CD4-positive, alpha-beta T cell treated with Interleukin-6 at 100 ng/mL for 8 hours (primary cell): ENCODE measurements around the gene ALDOA.
A peak's percentile ranks its signal among the peaks of the same experiment; 100 is the strongest.

Experiments used
- DNase-seq: peaks from one replicate; pipeline ENCODE4 v3.0.0-alpha.2; 2020; ENCODE audit warnings: mixed read lengths, low spot score

The ALDOA gene

DNA sequence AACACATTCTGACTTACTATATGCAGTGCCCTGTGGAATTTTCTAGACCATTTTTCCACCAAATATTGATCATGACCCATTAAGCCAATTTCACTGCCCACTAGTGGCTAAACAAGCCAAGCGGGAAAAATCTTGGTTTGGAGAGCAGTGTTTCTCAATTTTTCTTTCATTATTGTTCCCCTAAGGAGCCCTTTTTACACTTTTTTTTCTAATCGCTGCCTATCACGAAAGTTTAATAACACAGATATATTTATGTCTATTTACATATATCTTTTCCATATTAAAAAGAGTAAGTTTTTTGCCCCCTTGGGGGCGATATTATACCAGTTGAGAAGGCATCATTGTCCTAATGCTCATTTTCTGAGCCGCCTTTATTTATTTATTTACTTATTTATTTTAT, 23.7 kb upstream of the ALDOA start:
- DNase-seq: peak; percentile 19

DNA sequence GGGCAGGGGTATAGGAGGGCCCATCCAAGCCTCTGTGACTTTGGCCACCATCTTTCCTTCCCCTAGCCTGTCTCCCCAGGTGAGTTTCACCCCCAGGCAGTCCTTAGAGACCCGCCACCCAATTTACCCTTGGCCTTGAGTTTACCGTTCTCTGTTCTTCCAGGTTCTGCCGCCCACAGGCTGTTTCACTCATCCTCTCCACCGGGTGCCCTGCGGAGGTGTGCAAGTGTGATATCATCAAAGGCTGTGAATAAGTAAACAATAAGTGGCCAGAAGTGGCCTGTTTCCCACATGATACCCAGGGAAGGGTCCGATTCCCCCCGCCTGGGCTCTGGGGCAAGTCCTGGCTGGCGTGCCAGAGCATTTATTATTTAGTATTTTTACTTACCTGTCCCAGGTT, 19.4 kb upstream of the ALDOA start:
- DNase-seq: no peak

DNA sequence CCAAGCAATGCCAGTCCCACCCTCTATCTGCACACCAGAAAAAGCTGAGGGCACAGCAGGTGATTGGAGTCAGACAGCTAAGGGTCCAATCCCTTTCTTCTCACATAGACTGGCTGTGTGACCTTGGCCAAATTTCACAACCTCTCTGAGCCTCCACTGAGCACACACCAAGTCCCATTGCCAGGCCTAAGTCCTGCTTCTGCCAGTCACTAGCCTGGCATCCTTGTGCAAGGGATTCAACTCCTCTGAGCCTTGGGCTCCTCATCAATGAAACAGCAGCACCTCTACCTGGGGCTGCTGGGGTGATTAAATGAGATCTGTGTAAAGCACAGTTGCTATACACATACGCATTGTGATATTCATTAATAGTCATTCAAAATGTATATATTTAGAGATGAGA, 19.0 kb upstream of the ALDOA start:
- no peak for DNase-seq

DNA sequence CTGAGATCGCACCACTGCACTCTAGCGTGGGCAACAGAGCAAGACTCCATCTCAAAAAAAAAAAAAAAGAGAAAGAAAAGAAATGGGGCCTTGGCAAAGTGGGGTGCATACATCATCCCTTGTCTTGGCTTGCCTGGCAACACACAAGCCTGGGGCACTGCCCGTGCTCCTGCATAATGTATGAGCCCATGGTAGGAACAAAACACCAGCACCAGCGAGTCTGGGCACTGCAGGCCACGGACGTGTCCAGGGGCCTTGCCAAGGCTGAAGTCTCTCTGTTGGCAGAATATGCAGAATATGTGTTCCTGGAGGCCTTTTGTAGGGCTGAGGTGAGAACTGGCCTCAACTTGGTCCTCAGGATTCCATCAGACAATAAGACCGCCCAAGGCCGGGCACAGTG, 15.7 kb upstream of the ALDOA start:
- no peak for DNase-seq

DNA sequence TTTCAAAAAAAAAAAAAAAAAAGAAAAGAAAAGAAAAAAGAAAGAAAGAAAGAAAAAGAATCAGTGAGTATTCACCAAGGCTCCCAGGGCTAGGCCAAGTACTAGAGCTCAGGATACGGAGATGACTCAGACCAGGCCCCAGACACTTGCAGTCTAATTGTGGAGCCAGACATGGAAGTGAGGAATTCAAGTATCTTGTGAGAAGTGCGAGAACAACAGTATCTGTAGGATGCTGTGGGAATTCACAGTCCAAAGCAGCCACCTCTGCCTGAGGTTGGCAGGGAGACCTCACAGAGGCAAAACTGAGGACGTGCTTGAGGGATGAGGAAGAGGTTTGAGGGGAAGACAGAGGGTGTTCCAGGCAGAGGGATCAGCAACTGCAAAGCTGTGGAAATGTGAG, 14.0 kb upstream of the ALDOA start:
- no peak for DNase-seq

DNA sequence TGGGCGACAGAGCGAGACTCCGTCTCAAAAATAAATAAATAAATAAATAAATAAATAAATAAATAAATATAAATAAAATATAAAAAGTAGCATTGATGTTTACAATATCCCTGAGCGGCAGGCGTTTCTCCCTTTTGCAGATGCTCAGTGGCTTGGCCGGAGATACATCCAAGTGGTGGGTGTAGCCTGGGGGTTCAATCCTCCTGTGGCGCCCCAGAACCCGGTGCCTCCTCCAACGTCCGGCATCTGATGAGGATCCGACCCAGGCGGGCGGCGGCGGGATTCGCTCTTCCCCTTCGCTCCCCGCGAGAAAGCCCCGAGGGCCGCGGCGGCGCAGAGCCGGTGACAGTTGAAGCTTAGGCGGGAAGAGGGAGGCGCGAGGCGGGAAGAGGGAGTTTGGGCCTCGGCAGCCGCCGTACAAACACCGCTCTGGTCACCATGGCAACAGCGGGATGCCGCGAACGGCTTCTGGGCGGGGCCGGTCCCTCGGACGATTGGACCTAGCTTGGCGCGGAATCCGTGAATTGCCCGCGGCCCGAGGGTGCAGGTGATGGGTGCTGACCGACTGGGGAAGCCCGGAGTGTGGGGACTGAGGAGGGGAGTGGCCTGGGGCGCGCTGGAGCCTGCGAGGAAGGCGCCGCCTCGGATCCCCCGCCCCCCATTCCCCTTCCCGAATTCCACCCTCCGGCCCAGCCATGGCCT, 12.7 kb upstream of the ALDOA start:
- peak; percentile 85 for DNase-seq

DNA sequence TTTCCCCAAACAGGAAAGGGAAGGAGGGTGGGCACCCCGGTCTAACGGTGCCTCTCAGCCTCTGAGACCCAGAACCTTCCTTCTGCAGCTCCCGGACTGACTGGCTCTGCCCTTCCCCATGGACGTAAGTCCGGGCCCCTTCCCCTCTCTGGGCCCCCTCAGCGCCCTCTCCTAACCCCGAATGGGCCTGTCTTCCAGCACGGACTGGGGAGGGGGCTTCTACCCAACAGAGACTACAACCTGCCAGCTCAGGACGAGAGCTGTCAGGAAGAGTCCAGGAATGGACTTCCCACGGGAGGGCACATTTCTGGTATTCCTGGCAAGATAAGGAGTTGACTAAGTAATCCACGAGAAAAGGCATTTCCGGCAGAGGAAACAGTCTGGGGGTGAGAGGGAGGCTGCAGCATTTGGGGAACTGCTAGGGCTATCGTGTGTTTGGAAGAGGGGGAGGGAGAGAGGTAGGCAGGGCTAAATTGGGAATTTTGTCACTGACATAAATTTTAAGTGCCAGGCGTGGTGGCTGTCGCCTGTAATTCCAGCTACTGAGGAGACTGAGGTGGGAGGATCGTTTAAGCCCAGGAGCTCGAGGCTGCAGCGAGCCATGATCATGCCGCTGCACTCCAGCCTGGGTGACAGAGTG, 12.1 kb upstream of the ALDOA start:
- no peak for DNase-seq

DNA sequence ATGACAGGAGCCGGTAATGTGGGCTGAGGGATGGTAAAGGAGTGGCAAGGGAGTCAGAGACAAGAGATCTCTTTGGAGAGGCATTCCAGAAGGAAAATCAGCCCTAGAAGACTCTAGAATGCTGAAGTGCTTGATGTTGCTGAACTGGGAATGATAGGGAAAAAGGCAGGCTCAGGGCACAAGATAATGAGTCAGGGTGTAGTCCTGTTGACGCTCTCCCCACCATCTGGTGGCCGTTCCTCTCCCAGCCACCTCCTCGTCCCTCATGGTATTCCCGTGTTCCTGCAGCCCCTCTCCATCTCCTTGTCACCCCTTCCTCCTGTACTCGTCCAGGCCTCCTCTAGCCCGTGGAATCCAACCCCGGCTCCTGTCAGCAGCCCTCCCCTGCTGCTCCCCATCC, 11.1 kb upstream of the ALDOA start:
- no peak for DNase-seq

DNA sequence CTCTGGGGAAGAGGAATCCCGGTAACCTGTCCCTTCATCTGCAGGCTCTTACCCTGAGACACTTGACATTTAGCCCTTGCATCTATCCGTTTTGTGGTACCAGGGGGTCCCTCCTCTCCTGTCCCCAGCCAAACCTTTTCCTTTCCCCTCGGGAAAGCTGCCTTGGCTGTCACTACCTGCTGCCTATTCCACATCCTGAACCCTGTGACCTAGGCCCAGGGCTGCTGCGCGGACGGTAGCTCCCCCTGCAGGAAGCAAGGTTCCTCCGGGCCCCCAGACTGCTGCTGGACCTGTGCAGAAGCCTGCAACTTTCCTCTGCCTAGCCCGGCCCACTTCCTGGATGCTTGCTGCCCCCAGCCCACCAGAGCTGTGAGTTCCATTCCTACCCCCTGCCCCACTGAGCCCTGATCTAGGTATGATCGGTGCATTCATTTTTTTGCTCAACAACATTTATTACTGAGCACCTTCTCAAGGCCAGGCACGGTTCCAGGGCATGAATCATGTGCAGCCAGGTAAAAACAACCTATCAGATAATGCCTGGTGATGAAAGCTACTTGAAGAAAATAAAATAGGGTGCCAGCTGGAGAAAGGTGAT, 10.5 kb upstream of the ALDOA start:
- DNase-seq: peak; percentile 43

DNA sequence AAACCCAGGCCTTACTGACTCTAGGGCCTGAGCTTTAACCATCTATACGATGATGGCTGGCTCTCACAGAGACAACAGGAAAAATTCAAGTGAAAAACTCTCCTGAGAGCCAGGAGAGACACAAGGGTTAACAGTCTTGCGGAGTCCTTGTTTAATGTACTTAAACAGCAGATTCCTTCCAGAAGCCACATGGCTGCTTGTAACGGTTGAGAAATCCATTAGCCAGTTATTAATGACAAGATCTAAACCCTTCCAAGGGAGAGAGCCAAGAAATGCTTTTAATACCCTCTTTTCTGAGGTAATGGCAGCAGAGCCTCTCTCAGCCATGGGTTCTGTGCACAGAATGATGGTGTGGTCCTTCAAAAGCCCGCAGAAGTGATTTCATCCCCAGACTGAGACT, 5.2 kb upstream of the ALDOA start:
- no peak for DNase-seq

DNA sequence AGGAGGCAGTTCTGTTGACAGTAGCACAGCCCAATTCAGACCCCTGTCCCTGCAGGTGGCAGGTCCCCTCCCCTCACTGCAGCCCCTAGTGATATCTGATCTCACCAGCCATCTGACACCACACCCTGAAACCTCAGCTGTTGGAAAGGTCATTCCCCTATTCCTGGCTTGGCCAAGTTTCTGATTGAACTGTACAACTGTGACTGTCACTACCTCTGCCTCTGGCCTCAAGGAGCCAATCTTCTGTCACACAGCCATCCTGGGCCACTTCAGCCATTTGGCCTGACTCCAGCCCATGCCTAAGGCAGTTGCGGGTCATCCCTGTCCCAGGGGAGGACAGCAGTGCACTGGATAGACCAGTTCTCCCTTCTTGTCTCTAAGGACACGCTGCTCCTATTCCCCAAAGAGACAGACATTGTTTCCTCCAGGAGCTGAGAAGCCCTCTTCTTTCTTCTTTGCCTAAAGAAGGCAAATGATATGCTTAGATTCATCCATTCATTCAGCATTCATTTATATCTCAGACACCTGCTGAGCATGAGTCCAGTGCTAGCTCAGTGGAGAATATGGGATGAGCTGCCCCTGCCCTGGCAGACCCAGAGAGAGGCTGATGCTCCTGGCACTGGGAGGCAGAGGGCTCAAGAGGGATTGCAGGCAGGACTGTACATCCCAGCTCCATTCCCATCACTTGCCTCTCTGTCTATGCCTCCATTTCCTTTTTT, 4.6 kb upstream of the ALDOA start:
- DNase-seq: no peak

DNA sequence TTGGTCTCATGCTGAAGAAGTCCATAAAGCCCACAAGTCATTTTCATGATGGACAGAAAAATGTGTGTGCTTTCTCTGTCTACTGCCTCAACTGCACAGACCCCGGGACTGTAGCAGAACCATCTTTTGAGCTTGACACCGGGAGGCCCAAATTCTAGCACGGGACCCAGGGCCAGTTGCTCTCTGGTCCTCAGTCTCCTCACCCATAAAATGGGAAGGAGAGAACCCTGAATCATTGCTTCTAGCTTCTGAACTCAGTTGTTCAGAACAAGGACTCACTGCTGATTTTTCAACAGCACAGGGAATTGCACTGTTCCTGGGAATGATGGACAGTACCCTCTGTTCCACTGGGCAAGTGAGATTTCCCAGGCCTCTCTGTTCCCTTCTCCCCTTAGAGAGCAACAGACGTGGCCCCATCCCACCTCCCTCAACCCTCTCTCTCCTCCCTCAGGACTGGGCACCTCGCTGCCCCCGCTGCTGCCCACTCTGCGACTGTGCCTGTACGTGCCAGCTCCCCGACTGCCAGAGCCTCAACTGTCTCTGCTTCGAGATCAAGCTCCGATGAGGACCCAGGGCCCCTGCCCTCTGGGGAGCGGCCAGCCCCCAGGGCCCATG, 2.2 kb upstream of the ALDOA start:
- no peak for DNase-seq

DNA sequence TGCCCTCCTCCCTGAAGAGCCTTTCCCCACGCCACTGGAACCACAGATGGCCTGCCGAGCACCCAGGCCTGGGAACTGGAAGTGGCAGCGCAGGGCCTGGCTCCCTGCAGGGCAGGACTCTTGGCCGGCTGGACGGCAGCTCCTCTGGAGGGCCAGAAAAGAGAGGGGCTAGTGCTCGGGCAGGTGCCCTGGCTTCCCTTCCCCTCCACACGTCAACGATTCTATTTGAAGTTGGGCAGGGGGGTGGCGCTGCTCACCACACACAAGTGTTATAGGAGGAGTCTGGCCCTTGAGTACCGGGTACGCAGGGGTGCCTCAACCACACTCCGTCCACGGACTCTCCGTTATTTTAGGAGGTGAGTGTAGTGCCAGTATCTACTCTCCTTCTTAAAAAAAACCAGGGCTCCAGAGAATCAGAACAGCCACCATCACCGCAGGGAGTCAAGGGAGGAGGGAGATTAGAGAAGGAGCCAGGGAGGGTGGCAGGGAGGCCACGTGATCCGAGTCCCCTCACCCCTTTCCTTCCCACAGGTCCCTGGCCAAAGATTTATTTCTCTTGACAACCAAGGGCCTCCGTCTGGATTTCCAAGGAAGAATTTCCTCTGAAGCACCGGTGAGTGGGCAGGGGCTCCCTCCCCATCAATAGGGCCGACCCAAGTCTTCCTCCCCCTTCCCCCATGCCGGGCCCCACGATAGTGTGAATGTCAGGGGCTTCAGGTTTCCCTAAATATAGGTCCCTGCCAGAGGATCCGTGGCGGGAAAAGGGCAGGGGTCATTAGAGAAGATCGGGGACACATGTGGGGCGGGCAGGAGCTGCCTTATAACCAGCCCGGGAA, 1.4 kb upstream of the ALDOA start:
- DNase-seq: peak; percentile 76

DNA sequence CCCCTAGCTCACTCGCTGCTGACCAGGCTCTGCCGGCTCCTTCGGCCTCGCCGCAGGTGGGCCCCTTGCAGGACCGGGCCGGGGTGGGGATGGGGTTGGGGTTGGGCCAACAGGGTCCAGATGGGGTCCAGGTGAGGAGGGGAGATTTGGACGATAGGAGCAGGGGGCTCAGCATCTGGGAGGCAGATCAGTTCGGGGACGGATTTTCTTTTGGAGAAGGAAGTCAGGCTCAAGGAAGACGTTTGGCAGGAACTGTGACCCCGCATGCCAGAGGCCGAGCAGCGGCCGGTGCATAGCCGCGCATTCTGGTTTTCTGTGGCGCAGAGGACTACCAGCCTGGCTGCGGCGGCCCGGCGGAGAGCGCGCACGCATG, 845 bp upstream of the ALDOA start:
- DNase-seq: no peak

DNA sequence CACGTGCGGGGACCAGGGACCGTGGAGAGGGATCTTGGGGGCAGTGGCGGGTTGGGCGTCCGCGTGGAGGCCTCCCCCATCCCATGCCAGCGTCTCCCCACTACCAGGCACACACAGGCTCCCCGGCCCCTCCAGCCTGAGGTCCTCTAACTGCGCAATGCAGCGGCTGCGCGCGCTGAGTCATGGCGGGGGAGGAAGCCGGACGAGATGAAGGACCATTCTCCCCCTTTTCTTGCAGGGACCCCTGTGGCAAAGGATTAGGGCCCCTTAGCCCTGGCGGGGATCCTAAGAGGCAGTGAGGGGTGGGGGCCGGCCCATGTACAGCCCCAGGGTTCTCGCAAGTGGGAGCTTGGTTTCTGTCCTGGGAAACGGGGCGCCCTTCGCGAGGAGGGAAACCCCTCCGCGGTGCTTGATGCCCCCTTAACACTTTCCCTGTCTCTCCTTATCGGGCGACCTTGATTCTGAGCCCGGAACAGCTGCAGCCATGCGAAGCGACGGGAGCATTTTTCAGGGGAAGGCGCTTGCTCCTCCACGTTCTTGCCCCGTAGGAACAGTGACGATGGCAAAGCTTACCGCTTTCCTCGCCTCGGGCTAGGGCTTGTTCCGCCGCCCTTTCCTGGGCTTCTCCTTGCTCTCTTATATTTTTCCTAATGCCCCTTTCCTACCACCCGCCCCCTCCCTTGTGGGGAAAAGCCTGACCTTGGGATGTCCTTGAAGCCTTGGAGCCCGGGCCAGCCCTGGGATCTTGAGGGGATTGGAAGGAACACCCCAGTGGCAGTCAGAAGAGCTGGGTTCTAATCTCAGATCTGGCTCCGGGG, 592 bp downstream of the ALDOA start:
- no peak for DNase-seq

DNA sequence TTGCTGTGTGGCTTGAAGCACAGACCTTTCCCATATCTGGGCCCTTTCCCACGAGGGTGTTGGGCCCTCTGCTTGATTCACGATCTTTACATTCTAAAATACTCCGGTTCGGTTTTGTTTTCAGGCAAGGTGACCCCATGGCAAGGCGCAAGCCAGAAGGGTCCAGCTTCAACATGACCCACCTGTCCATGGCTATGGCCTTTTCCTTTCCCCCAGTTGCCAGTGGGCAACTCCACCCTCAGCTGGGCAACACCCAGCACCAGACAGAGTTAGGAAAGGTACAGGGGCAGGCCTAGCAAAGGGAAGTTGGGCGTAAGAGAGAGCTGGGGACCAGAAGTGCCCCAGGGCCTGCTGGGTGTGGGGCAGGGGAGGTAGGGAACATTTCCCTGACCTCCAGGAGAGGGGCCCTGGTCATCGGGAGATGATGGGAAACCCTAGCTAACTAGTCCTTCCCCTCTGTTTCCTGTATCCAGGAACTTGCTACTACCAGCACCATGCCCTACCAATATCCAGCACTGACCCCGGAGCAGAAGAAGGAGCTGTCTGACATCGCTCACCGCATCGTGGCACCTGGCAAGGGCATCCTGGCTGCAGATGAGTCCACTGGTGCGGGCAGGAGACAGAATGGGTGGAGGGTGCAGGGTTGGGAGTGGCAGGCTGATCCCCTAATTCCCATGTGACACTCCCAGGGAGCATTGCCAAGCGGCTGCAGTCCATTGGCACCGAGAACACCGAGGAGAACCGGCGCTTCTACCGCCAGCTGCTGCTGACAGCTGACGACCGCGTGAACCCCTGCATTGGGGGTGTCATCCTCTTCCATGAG, 1.4 kb downstream of the ALDOA start:
- no peak for DNase-seq

DNA sequence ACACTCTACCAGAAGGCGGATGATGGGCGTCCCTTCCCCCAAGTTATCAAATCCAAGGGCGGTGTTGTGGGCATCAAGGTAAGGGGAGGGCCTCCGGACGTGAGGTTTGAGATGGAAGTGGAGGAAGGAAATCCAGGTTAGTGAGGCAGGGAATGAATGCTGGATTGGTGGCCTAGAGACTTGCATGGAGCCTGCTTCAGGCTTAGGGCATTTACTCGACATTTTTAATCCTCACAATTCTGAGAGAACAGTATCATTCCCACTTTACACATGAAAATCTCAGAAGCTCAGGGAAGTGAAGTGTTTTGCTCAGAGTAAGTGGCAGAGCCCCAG, 2.0 kb downstream of the ALDOA start:
- DNase-seq: no peak

DNA sequence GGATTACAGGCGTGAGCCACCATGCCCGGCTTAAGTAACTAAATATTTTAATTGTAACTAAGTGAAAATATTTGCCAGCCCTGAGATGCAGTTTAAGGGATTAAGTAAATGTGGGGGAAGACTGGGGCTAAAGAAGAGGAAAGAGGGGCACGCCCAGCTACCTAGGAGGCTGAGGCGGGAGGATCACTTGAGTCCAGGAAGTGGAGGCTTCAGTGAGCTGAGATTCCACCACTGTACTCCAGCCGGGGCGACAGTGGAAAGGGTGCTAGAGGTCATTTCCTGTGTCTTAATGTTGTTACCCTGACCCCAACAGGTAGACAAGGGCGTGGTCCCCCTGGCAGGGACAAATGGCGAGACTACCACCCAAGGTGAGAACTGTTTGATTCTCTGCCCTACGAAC, 2.8 kb downstream of the ALDOA start:
- DNase-seq: no peak

DNA sequence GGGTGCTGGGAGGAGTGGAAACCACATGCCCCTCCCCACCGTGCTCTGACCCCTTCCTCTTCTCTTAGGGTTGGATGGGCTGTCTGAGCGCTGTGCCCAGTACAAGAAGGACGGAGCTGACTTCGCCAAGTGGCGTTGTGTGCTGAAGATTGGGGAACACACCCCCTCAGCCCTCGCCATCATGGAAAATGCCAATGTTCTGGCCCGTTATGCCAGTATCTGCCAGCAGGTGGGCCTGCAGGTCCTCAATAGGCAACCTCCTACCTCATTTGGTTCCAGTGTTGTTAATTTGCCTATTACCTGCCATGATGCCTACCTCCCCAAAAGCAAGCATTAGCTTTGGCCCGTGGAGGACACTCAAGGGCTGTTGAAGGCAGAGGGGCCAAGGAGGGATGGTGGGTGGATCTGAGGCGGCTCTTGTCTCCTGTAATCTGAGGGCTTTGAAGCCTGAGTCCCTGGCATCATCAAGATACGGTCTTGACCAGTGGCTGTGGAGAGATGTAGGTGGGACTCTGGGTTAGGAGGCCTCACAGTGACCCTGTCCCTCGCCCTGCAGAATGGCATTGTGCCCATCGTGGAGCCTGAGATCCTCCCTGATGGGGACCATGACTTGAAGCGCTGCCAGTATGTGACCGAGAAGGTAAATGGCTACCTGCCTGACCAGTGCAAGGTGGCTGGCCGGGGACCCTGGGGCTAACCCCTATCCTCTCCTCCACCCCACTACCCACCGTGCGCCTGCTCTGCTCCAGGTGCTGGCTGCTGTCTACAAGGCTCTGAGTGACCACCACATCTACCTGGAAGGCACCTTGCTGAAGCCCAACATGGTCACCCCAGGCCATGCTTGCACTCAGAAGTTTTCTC, 3.4 kb downstream of the ALDOA start:
- peak; percentile 37 for DNase-seq
